Ishikawa (cell line): ENCODE results near the gene ANTXR1.

ENCODE experiments used
- CEBPB ChIP-seq: IDR thresholded peaks from 2 replicates; pipeline ENCODE4 v1.6.1; 2012
- CREB1 ChIP-seq: IDR thresholded peaks from 2 replicates; pipeline ENCODE4 v1.6.1; 2012; ENCODE audit warnings: low read depth
- EGR1 ChIP-seq: IDR thresholded peaks from 2 replicates; pipeline ENCODE4 v1.6.1; 2012
- EP300 ChIP-seq: IDR thresholded peaks from 2 replicates; pipeline ENCODE4 v1.6.1; 2012; ENCODE audit warnings: borderline replicate concordance
- FOXM1 ChIP-seq: IDR thresholded peaks from 2 replicates; pipeline ENCODE4 v1.6.1; 2012; ENCODE audit warnings: low read depth, borderline replicate concordance
- NFIC ChIP-seq: IDR thresholded peaks from 2 replicates; pipeline ENCODE4 v1.6.1; 2012
- RAD21 ChIP-seq: IDR thresholded peaks from 2 replicates; pipeline ENCODE4 v1.6.1; 2012; ENCODE audit warnings: low read depth
- TAF1 ChIP-seq: IDR thresholded peaks from 2 replicates; pipeline ENCODE4 v1.6.1; 2012; ENCODE audit warnings: low read depth, mild to moderate bottlenecking
- TCF12 ChIP-seq: IDR thresholded peaks from 2 replicates; pipeline ENCODE4 v1.6.1; 2012; ENCODE audit warnings: low read depth
- TEAD4 ChIP-seq: IDR thresholded peaks from 2 replicates; pipeline ENCODE4 v1.6.1; 2012
- YY1 ChIP-seq: IDR thresholded peaks from 2 replicates; pipeline ENCODE4 v1.6.1; 2012; ENCODE audit warnings: low read depth
- ZBTB7A ChIP-seq: IDR thresholded peaks from 2 replicates; pipeline ENCODE4 v1.6.1; 2012; ENCODE audit warnings: low read depth
- TF ChIP-seq, protein P1 (sequence below): IDR thresholded peaks from 2 replicates; pipeline ENCODE4 v1.6.1; 2012; ENCODE audit warnings: low read depth, mild to moderate bottlenecking
- TF ChIP-seq, protein P2 (sequence below): IDR thresholded peaks from 2 replicates; pipeline ENCODE4 v1.6.1; 2012
- TF ChIP-seq, protein P3 (sequence below): IDR thresholded peaks from 2 replicates; pipeline ENCODE4 v1.6.1; 2012

The ANTXR1 gene

DNA sequence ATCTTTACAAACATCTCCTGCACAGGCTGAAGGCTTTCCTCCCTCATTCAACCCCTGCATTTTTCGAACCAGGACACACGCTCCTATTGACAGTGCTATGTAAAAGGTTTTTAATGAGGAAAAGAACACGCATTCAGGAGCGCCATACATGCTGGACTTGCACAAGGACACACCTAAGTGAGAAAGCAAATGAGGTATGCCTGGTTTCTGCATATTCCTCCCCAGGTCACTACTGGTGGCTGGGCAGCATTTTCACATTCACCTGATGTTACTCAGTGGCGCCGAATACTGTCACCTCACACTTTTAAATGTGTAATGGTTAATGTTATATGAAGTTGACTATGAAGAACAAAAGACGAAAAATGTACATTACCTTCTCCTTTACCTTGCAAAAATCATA is 150.6 kb downstream of the ANTXR1 start:
- no peak for TF ChIP-seq FOXM1
- no peak for TF ChIP-seq ZBTB7A
- no peak for TF ChIP-seq CREB1
- TF ChIP-seq TCF12, result no peak
- TF ChIP-seq YY1, result no peak
- TF ChIP-seq, protein P1, sequence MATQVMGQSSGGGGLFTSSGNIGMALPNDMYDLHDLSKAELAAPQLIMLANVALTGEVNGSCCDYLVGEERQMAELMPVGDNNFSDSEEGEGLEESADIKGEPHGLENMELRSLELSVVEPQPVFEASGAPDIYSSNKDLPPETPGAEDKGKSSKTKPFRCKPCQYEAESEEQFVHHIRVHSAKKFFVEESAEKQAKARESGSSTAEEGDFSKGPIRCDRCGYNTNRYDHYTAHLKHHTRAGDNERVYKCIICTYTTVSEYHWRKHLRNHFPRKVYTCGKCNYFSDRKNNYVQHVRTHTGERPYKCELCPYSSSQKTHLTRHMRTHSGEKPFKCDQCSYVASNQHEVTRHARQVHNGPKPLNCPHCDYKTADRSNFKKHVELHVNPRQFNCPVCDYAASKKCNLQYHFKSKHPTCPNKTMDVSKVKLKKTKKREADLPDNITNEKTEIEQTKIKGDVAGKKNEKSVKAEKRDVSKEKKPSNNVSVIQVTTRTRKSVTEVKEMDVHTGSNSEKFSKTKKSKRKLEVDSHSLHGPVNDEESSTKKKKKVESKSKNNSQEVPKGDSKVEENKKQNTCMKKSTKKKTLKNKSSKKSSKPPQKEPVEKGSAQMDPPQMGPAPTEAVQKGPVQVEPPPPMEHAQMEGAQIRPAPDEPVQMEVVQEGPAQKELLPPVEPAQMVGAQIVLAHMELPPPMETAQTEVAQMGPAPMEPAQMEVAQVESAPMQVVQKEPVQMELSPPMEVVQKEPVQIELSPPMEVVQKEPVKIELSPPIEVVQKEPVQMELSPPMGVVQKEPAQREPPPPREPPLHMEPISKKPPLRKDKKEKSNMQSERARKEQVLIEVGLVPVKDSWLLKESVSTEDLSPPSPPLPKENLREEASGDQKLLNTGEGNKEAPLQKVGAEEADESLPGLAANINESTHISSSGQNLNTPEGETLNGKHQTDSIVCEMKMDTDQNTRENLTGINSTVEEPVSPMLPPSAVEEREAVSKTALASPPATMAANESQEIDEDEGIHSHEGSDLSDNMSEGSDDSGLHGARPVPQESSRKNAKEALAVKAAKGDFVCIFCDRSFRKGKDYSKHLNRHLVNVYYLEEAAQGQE, result no peak
- TF ChIP-seq CEBPB, result no peak
- no peak for TF ChIP-seq NFIC
- TF ChIP-seq, protein P2, sequence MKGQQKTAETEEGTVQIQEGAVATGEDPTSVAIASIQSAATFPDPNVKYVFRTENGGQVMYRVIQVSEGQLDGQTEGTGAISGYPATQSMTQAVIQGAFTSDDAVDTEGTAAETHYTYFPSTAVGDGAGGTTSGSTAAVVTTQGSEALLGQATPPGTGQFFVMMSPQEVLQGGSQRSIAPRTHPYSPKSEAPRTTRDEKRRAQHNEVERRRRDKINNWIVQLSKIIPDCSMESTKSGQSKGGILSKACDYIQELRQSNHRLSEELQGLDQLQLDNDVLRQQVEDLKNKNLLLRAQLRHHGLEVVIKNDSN, result no peak
- TF ChIP-seq, protein P3, sequence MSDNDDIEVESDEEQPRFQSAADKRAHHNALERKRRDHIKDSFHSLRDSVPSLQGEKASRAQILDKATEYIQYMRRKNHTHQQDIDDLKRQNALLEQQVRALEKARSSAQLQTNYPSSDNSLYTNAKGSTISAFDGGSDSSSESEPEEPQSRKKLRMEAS, result no peak
- TF ChIP-seq RAD21, result no peak
- no peak for TF ChIP-seq TAF1
- no peak for TF ChIP-seq EGR1

DNA sequence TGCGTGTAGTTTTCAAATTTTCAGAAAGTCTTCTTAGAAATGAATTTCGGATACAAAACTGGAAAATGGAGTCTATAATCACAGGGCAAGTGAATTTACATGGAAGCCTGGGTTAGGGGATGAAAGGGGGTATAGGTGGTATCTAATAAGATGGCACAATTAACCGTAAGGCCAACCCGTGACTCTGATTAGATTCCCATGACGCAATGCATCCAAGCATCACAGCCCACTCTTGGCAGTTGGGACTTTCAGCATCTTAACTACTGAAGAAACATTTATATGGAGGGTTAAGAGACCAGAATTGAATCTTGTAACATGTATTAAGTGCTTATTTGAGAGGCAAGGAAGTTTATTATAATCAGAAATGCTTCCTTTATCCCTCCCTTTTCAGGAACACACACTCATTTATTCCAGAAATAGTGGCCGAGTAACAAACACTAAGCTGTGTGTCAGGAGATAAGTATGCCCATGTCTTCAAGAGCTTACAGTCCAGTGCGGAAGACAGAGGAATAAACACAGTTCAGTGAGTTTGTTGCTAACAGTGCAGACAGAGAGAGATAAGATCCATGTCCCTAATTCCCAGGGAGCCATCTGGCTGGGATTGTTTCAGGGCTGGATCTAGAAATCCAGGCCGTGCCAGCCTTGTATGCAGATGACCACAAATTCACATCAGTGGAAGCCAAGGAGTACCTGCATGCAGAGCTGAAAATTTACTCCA is 151.2 kb downstream of the ANTXR1 start:
- no peak for TF ChIP-seq CEBPB

DNA sequence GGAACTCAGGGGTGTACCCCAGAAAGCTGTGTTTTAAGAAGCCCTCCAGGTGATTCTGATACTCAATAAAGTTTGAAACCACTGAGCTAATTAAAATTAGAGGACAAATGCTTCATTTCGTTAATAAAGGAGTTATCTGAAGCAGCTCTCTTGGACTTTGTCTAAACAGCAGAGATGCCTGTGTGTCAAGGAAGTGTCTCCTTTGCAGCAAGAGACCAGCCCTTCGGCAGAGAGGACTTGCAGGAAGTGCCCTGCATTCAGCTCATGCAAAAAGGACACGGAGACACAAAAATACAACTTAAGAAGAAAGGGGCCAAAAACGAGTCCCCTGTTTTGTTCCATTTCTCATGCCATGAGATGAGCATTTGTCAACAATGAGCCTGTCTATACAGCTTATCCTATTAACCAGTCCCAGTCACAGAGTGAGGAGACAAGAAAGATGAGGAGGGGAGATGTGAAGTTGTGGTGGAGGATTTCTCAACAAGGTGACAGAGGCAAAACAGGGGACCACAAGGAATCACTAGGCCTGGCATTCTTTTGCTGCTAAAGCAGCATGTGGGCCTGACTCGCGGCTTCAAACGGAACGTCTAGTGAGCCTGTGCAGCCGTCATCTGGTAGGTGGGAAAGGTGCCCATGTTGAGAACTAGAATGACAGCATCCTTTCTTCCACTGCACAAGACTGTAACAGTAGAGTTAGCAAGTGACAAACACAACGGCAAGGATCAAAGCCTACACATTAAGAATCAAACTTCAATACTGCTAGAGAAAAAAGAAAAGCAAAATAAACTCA is 152.3 kb downstream of the ANTXR1 start:
- no peak for TF ChIP-seq EGR1
- no peak for TF ChIP-seq YY1
- TF ChIP-seq TEAD4, result no peak
- TF ChIP-seq TAF1, result no peak
- no peak for TF ChIP-seq EP300
- TF ChIP-seq, protein P1, result no peak
- TF ChIP-seq CREB1, result no peak
- no peak for TF ChIP-seq TCF12
- TF ChIP-seq CEBPB, result no peak
- TF ChIP-seq ZBTB7A, result no peak
- TF ChIP-seq RAD21, result no peak
- no peak for TF ChIP-seq NFIC
- TF ChIP-seq, protein P3, result no peak
- no peak for TF ChIP-seq FOXM1
- TF ChIP-seq, protein P2, result no peak

DNA sequence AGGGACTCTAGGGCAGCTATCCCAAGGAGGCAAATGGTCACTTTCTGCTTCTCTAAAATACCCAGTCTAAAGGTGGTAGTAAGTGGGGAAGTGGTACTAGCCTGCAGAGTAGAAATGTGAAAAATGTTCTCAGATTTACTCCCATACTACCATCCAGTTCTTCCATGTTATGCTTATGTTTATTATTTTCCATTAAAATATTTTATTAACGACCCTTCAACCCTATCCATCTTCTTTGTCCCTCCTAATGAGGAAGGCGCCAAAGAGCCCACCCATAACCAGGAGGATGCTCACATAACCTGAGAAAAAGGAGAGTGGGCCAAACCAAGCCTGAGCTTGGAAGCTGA is 153.5 kb downstream of the ANTXR1 start:
- TF ChIP-seq EGR1, result no peak
- no peak for TF ChIP-seq FOXM1
- no peak for TF ChIP-seq CEBPB
- TF ChIP-seq TCF12, result no peak
- no peak for TF ChIP-seq ZBTB7A
- TF ChIP-seq YY1, result no peak
- TF ChIP-seq TAF1, result no peak
- TF ChIP-seq, protein P1, result no peak
- no peak for TF ChIP-seq RAD21
- TF ChIP-seq EP300, result no peak
- TF ChIP-seq, protein P3, result no peak
- TF ChIP-seq TEAD4, result no peak
- no peak for TF ChIP-seq CREB1
- TF ChIP-seq, protein P2, result no peak
- no peak for TF ChIP-seq NFIC
